H9 (cell line): Measurements from ENCODE around the gene PADI4. TPM values are rescaled to one million over a fixed set of nuclear protein-coding genes. Genes with fewer than 3 reads are reported as not detected.

ENCODE experiments used
- DNase-seq: peaks from one replicate; pipeline ENCODE4 v3.0.0-alpha.2; 2017
- H2AFZ ChIP-seq: one replicate; pipeline ENCODE4 v1.6.1; 2013; ENCODE audit warnings: mild to moderate bottlenecking, low read length, control low read depth, moderate library complexity
- H2AK5ac ChIP-seq: 2 replicates; pipeline ENCODE4 v1.6.1; 2013; ENCODE audit warnings: low read length, control low read depth, mixed read lengths; ENCODE audit not compliant: insufficient read length
- H2BK120ac ChIP-seq: one replicate; pipeline ENCODE4 v1.6.1; 2013; ENCODE audit warnings: low read depth, mild to moderate bottlenecking, low read length, control low read depth, inconsistent platforms; ENCODE audit not compliant: poor library complexity, severe bottlenecking
- H2BK12ac ChIP-seq: 2 replicates; pipeline ENCODE4 v1.6.1; 2013; ENCODE audit warnings: low read length, control low read depth, mixed read lengths, low read depth; ENCODE audit not compliant: insufficient read length
- H2BK15ac ChIP-seq: 2 replicates; pipeline ENCODE4 v1.6.1; 2013; ENCODE audit warnings: low read depth, low read length, control low read depth
- H2BK20ac ChIP-seq: one replicate; pipeline ENCODE4 v1.6.1; 2013; ENCODE audit warnings: low read depth, mild to moderate bottlenecking, low read length, control low read depth, inconsistent platforms; ENCODE audit not compliant: poor library complexity, severe bottlenecking
- H2BK5ac ChIP-seq: 2 replicates; pipeline ENCODE4 v1.6.1; 2013; ENCODE audit warnings: low read length, control low read depth, mixed read lengths; ENCODE audit not compliant: insufficient read length
- H3K14ac ChIP-seq: 2 replicates; pipeline ENCODE4 v1.6.1; 2013; ENCODE audit warnings: low read length, control low read depth; ENCODE audit not compliant: insufficient read depth
- H3K18ac ChIP-seq: 2 replicates; pipeline ENCODE4 v1.6.1; 2013; ENCODE audit warnings: low read depth, mild to moderate bottlenecking, mixed read lengths, low read length, control low read depth; ENCODE audit not compliant: insufficient read length
- H3K23ac ChIP-seq: 2 replicates; pipeline ENCODE4 v1.6.1; 2013; ENCODE audit warnings: low read length, control low read depth, mixed read lengths, low read depth; ENCODE audit not compliant: insufficient read length
- H3K23me2 ChIP-seq: 2 replicates; pipeline ENCODE4 v1.6.1; 2013; ENCODE audit warnings: low read depth, mild to moderate bottlenecking, mixed read lengths, low read length, control low read depth; ENCODE audit not compliant: insufficient read length, poor library complexity, severe bottlenecking
- H3K27ac ChIP-seq: 2 replicates; pipeline ENCODE4 v1.5.1; 2013; ENCODE audit warnings: low read length, control low read depth, mixed read lengths, low read depth; ENCODE audit not compliant: insufficient read length
- H3K27me3 ChIP-seq: 2 replicates; pipeline ENCODE4 v1.6.1; 2013; ENCODE audit warnings: low read length, control low read depth, inconsistent platforms; ENCODE audit not compliant: insufficient read depth
- H3K4ac ChIP-seq: 2 replicates; pipeline ENCODE4 v1.6.1; 2013; ENCODE audit warnings: low read depth, mild to moderate bottlenecking, control low read depth, inconsistent platforms, low read length, moderate library complexity
- H3K4me1 ChIP-seq: 2 replicates; pipeline ENCODE4 v1.6.1; 2013; ENCODE audit warnings: low read length, control low read depth, inconsistent platforms; ENCODE audit not compliant: insufficient read depth
- H3K4me2 ChIP-seq: 2 replicates; pipeline ENCODE4 v1.6.1; 2013; ENCODE audit warnings: low read length, control low read depth, mixed read lengths; ENCODE audit not compliant: insufficient read length, insufficient read depth
- H3K56ac ChIP-seq: 2 replicates; pipeline ENCODE4 v1.6.1; 2013; ENCODE audit warnings: low read depth, mild to moderate bottlenecking, mixed read lengths, low read length, control low read depth; ENCODE audit not compliant: insufficient read length
- H3K79me1 ChIP-seq: 2 replicates; pipeline ENCODE4 v1.6.1; 2013; ENCODE audit warnings: low read depth, mild to moderate bottlenecking, moderate library complexity, low read length, control low read depth, inconsistent platforms; ENCODE audit not compliant: insufficient read depth, poor library complexity, severe bottlenecking
- H3K79me2 ChIP-seq: 2 replicates; pipeline ENCODE4 v1.6.1; 2013; ENCODE audit warnings: low read length, control low read depth, inconsistent platforms; ENCODE audit not compliant: insufficient read depth
- H3K9ac ChIP-seq: 2 replicates; pipeline ENCODE4 v1.6.1; 2013; ENCODE audit warnings: low read length, control low read depth, mixed read lengths; ENCODE audit not compliant: insufficient read length; ENCODE audit errors: extremely low read depth
- H3K9me3 ChIP-seq: one replicate; pipeline ENCODE4 v1.6.1; 2013; ENCODE audit warnings: low read depth, low read length, inconsistent platforms; ENCODE audit not compliant: control insufficient read depth
- H3T11ph ChIP-seq: one replicate; pipeline ENCODE4 v1.6.1; 2013; ENCODE audit warnings: mild to moderate bottlenecking, low read length, control low read depth, inconsistent platforms
- H4K20me1 ChIP-seq: one replicate; pipeline ENCODE4 v1.6.1; 2013; ENCODE audit not compliant: control insufficient read depth, insufficient read length, insufficient read depth
- H4K5ac ChIP-seq: 2 replicates; pipeline ENCODE4 v1.6.1; 2013; ENCODE audit warnings: low read depth, mild to moderate bottlenecking, mixed read lengths, low read length, control low read depth; ENCODE audit not compliant: insufficient read length
- H4K8ac ChIP-seq: replicated peaks from 2 replicates; pipeline ENCODE4 v1.6.1; 2013; ENCODE audit warnings: low read length, control low read depth, mixed read lengths, low read depth; ENCODE audit not compliant: insufficient read length
- H4K91ac ChIP-seq: 2 replicates; pipeline ENCODE4 v1.6.1; 2013; ENCODE audit warnings: low read depth, mild to moderate bottlenecking, moderate library complexity, mixed read lengths, low read length, control low read depth; ENCODE audit not compliant: insufficient read length
- H3K27ac Mint-ChIP-seq, 3 experiments: 2 replicates in 2 of 3; 3 replicates in 1 of 3; pipeline ENCODE4 v1.8.0; 2020 to 2021; ENCODE audit warnings: mixed read lengths in 3 of 3, mild to moderate bottlenecking in 1 of 3, moderate library complexity in 1 of 3
- H3K27me3 Mint-ChIP-seq: 2 replicates; pipeline ENCODE4 v1.8.0; 2021; ENCODE audit warnings: low read depth, mild to moderate bottlenecking, moderate library complexity, mixed read lengths
- H3K36me3 Mint-ChIP-seq, 3 experiments: 2 replicates in 2 of 3; 3 replicates in 1 of 3; pipeline ENCODE4 v1.8.0; 2020 to 2021; ENCODE audit warnings: low read depth in 3 of 3, mixed read lengths in 3 of 3; ENCODE audit not compliant: insufficient read depth in 1 of 3
- H3K4me1 Mint-ChIP-seq, 2 experiments: 2 replicates each; pipeline ENCODE4 v1.8.0; 2020; ENCODE audit warnings: mixed read lengths in 2 of 2
- H3K4me3 Mint-ChIP-seq, 2 experiments: 2 replicates in 1 of 2; 3 replicates in 1 of 2; pipeline ENCODE4 v1.8.0; 2020 to 2021; ENCODE audit warnings: mild to moderate bottlenecking in 2 of 2, mixed read lengths in 2 of 2, moderate library complexity in 1 of 2
- H3K9me3 Mint-ChIP-seq, 2 experiments: 2 replicates in 1 of 2; 3 replicates in 1 of 2; pipeline ENCODE4 v1.8.0; 2020; ENCODE audit warnings: mild to moderate bottlenecking in 2 of 2, mixed read lengths in 2 of 2, moderate library complexity in 1 of 2
- CTCF ChIP-seq: fragments of 200-600 bp; sonication (generic); conservative IDR thresholded peaks from 3 replicates; pipeline ENCODE4 v1.8.0; 2021; ENCODE audit warnings: antibody characterized with exemption, mild to moderate bottlenecking
- WGBS: extraction: QIAGEN DNeasy Blood & Tissue Kit; methylation state at CpG from one replicate; pipeline ENCODE4 v1.1.7; 2013; ENCODE audit warnings: missing lambda C conversion rate, low lambda C conversion rate, mixed read lengths; ENCODE audit not compliant: insufficient read length; ENCODE audit errors: extremely low coverage; 5-methylcytosine and 5-hydroxymethylcytosine counted together
- total RNA-seq: library from RNA; stranded (reverse); gene quantifications from 2 replicates; pipeline ENCODE4 v1.2.1, GENCODE V29; 2021

PADI4 gene
- total RNA-seq, 1 experiment from 2014 or later, result 0.13 TPM

- no peak overlapping the region for H2BK5ac ChIP-seq
- H2BK12ac ChIP-seq, result no peak overlapping the region
- no peaks in the 10 kb centered on the region for H3K9me3 Mint-ChIP-seq
- no peaks in the 10 kb centered on the region for H3K79me2 ChIP-seq
- no peak overlapping the region for H2BK15ac ChIP-seq
- H3K27ac ChIP-seq, result no peak overlapping the region
- H3K9me3 ChIP-seq, result no peaks in the 10 kb centered on the region
- no peaks in the 10 kb centered on the region for H3K4me1 ChIP-seq
- no peak overlapping the region for H4K91ac ChIP-seq
- H3K27me3 ChIP-seq, result no peaks in the 10 kb centered on the region; the same call in 1 of the 2 replicates
- no peak overlapping the region for H4K5ac ChIP-seq
- H3T11ph ChIP-seq, result no peak overlapping the region
- H3K18ac ChIP-seq, result no peak overlapping the region
- peaks cover 5% of the 10 kb centered on the region for H3K27me3 Mint-ChIP-seq
- H2AFZ ChIP-seq, result no peak overlapping the region
- H3K14ac ChIP-seq, result no peak overlapping the region
- H3K27ac Mint-ChIP-seq, result no peak overlapping the region
- no peak overlapping the region for H2AK5ac ChIP-seq
- no CpG with 5 or more reads among the region's 14 CpGs for WGBS
- no peaks in the 10 kb centered on the region for H3K79me1 ChIP-seq
- no peak for DNase-seq
- no peak overlapping the region for H2BK20ac ChIP-seq
- H3K4me3 Mint-ChIP-seq, result no peak overlapping the region; a peak in 1 of 5 replicates
- no peaks in the 10 kb centered on the region for H3K23me2 ChIP-seq
- H3K4me2 ChIP-seq, result no peak overlapping the region
- H3K4ac ChIP-seq, result no peak overlapping the region
- H3K9ac ChIP-seq, result no peak overlapping the region
- H4K8ac ChIP-seq, result no peak overlapping the region
- TF ChIP-seq CTCF, result no peak
- H2BK120ac ChIP-seq, result no peak overlapping the region
- no peaks in the 10 kb centered on the region for H3K36me3 Mint-ChIP-seq
- no peak overlapping the region for H3K56ac ChIP-seq
- no peaks in the 10 kb centered on the region for H4K20me1 ChIP-seq
- H3K4me1 Mint-ChIP-seq, result peaks cover 0 to 3% of the 10 kb centered on the region in 2 experiments; a peak in 1 of 4 replicates
- H3K23ac ChIP-seq, result no peak overlapping the region
Measured at GRCh38 chr1:17278996-17279830, 28.8 kb upstream of the PADI4 start.
